ENCODE data around the gene ARHGAP19.

Gene ARHGAP19

DNA sequence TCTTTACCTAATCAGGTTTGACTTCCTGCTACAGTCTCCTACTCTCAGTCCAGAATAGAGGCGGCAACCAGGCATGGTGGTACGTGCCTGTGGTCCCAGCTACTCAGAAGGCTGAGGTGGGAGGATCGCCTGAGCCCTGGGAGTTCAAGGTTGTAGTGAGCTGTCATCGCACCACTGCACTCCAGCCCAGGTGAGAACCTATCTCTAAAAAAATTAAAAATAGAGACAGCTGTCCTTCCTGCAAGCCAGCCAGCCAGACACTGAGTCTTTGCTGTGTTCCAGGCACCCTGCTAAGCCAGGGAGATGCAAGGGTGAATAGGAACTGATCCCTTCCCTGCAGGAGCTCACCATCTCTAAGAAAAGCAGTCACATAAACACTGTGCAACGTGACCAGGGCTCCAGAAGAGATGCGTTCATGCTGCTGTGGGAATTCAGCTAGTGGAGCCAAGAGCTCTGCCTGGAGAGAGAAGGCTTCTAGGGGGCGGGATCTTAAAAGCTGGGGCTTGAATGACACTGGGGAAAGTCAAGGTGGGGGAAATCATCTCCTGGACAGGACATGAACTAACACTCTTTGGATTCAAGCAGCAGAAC lies 84.6 kb downstream of the ARHGAP19 start:
- no peaks in the 10 kb centered on the region for H3K9me2 ChIP-seq (ENCODE audit: low read depth, low read length)
- peaks cover 18% of the 10 kb centered on the region for H3K4me1 ChIP-seq (ENCODE audit: insufficient read depth, low read length, severe bottlenecking)
- no peaks in the 10 kb centered on the region for H3K36me3 ChIP-seq (ENCODE audit: insufficient read depth, low read length)
- TF ChIP-seq EZH2 (IDR thresholded peaks at IDR 0.05; ENCODE audit: borderline replicate concordance, low read length): no peak
- TF ChIP-seq CTCF (IDR thresholded peaks at IDR 0.05; ENCODE audit: low read length): no peak
- H3K9me3 ChIP-seq (ENCODE audit: low read length): no peaks in the 10 kb centered on the region
- no peak overlapping the region for H2AFZ ChIP-seq (ENCODE audit: low read length)
- no peaks in the 10 kb centered on the region for H3K27me3 ChIP-seq (ENCODE audit: insufficient read depth, low read length)
- H3K27ac ChIP-seq (ENCODE audit: low read depth, low read length, poor library complexity, severe bottlenecking): peak overlapping the region; percentile 79
- H3F3A ChIP-seq (ENCODE audit: insufficient read depth, low read length): no peaks in the 10 kb centered on the region
- H4K20me1 ChIP-seq (ENCODE audit: insufficient read depth, low read length): no peaks in the 10 kb centered on the region
- H3K9ac ChIP-seq (ENCODE audit: low read length): no peak overlapping the region
- H3K79me2 ChIP-seq (ENCODE audit: insufficient read depth, low read length): no peaks in the 10 kb centered on the region
- no peak overlapping the region for H3K4me3 ChIP-seq (ENCODE audit: low read depth, low read length, poor library complexity, severe bottlenecking)
- H3K4me2 ChIP-seq (ENCODE audit: low read length): peak overlapping the region; percentile 8; the same call in 1 of the 2 replicates

GRCh38 chr10:97207131-97207530 lies 85.3 kb downstream of the ARHGAP19 start:
- TF ChIP-seq CTCF (IDR thresholded peaks at IDR 0.05; ENCODE audit: low read length): no peak
- TF ChIP-seq EZH2 (IDR thresholded peaks at IDR 0.05; ENCODE audit: borderline replicate concordance, low read length): no peak
- H2AFZ ChIP-seq (ENCODE audit: low read length): no peak overlapping the region
- H4K20me1 ChIP-seq (ENCODE audit: insufficient read depth, low read length): no peaks in the 10 kb centered on the region
- no peaks in the 10 kb centered on the region for H3K9me3 ChIP-seq (ENCODE audit: low read length)
- H3K79me2 ChIP-seq (ENCODE audit: insufficient read depth, low read length): no peaks in the 10 kb centered on the region
- no peaks in the 10 kb centered on the region for H3F3A ChIP-seq (ENCODE audit: insufficient read depth, low read length)
- H3K27ac ChIP-seq (ENCODE audit: low read depth, low read length, poor library complexity, severe bottlenecking): peak overlapping the region; percentile 79
- peaks cover 19% of the 10 kb centered on the region for H3K4me1 ChIP-seq (ENCODE audit: insufficient read depth, low read length, severe bottlenecking)
- H3K36me3 ChIP-seq (ENCODE audit: insufficient read depth, low read length): no peaks in the 10 kb centered on the region
- H3K27me3 ChIP-seq (ENCODE audit: insufficient read depth, low read length): no peaks in the 10 kb centered on the region
- H3K4me2 ChIP-seq (ENCODE audit: low read length): peak overlapping the region; percentile 8; the same call in 1 of the 2 replicates
- no peak overlapping the region for H3K4me3 ChIP-seq (ENCODE audit: low read depth, low read length, poor library complexity, severe bottlenecking)
- H3K9me2 ChIP-seq (ENCODE audit: low read depth, low read length): no peaks in the 10 kb centered on the region
- no peak overlapping the region; the same call in 1 of the 2 replicates for H3K9ac ChIP-seq (ENCODE audit: low read length)

- Histone ChIP-seq H3K4me3 (ENCODE audit: low read depth, low read length, poor library complexity, severe bottlenecking) (no peak overlapping the region), H4K20me1 (ENCODE audit: insufficient read depth, low read length) (no peaks in the 10 kb centered on the region), H3F3A (ENCODE audit: insufficient read depth, low read length) (no peaks in the 10 kb centered on the region), H2AFZ (ENCODE audit: low read length) (no peak overlapping the region), H3K27me3 (ENCODE audit: insufficient read depth, low read length) (no peaks in the 10 kb centered on the region), H3K4me1 (ENCODE audit: insufficient read depth, low read length, severe bottlenecking) (peaks cover 40% of the 10 kb centered on the region), H3K4me2 (ENCODE audit: low read length) (no peak overlapping the region), H3K27ac (ENCODE audit: low read depth, low read length, poor library complexity, severe bottlenecking) (no peak overlapping the region), H3K9me2 (ENCODE audit: low read depth, low read length) (no peaks in the 10 kb centered on the region), H3K79me2 (ENCODE audit: insufficient read depth, low read length) (no peaks in the 10 kb centered on the region), H3K36me3 (ENCODE audit: insufficient read depth, low read length) (no peaks in the 10 kb centered on the region), H3K9me3 (ENCODE audit: low read length) (no peaks in the 10 kb centered on the region), H3K9ac (ENCODE audit: low read length) (no peak overlapping the region)
- no peak for TF ChIP-seq CTCF (IDR thresholded peaks at IDR 0.05; ENCODE audit: low read length)
- no peak for TF ChIP-seq EZH2 (IDR thresholded peaks at IDR 0.05; ENCODE audit: borderline replicate concordance, low read length)
These were observed 87.4 kb downstream of the ARHGAP19 start for GRCh38 chr10:97204826-97205679.
